Omental fat pad (tissue), 4 donors: ENCODE results near the gene ASB3. TPM values are rescaled to one million over a fixed set of nuclear protein-coding genes. Genes with fewer than 3 reads are reported as not detected.
"Not testable (repeated sequence)": the region's sequence is repeated elsewhere in the genome, so short reads cannot be mapped to it uniquely, and the experiment has no call there.

Experiments
- ATAC-seq: fragments of 150-250 bp; one replicate; pipeline ENCODE4 v1.9.1; 2016; ENCODE audit warnings: mild to moderate bottlenecking, moderate library complexity; ENCODE audit not compliant: low FRiP score
- DNase-seq: peaks from one replicate; pipeline ENCODE4 v3.0.0-alpha.2; 2019; ENCODE audit warnings: low spot score
- total RNA-seq, 4 donors: library from RNA; depleted of rRNA; stranded (reverse); fragments of >200 nt; gene quantifications; one replicate each; pipeline ENCODE4 v1.1.0, GENCODE V29; 2016
- TF ChIP-seq, protein P1 (sequence below), 3 donors: fragments of 450-650 bp; IDR thresholded peaks; one replicate each; pipeline ENCODE4 v1.5.1; 2016 to 2017; ENCODE audit warnings: antibody characterized with exemption in 3 of 3, mild to moderate bottlenecking in 3 of 3, moderate library complexity in 2 of 3

ASB3 gene, protein sequence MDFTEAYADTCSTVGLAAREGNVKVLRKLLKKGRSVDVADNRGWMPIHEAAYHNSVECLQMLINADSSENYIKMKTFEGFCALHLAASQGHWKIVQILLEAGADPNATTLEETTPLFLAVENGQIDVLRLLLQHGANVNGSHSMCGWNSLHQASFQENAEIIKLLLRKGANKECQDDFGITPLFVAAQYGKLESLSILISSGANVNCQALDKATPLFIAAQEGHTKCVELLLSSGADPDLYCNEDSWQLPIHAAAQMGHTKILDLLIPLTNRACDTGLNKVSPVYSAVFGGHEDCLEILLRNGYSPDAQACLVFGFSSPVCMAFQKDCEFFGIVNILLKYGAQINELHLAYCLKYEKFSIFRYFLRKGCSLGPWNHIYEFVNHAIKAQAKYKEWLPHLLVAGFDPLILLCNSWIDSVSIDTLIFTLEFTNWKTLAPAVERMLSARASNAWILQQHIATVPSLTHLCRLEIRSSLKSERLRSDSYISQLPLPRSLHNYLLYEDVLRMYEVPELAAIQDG
- total RNA-seq: 10 to 100 TPM in 3 of 4 donors, 1 to 10 TPM in 1; 7.0 to 24.9 (median 12.0) TPM

DNA sequence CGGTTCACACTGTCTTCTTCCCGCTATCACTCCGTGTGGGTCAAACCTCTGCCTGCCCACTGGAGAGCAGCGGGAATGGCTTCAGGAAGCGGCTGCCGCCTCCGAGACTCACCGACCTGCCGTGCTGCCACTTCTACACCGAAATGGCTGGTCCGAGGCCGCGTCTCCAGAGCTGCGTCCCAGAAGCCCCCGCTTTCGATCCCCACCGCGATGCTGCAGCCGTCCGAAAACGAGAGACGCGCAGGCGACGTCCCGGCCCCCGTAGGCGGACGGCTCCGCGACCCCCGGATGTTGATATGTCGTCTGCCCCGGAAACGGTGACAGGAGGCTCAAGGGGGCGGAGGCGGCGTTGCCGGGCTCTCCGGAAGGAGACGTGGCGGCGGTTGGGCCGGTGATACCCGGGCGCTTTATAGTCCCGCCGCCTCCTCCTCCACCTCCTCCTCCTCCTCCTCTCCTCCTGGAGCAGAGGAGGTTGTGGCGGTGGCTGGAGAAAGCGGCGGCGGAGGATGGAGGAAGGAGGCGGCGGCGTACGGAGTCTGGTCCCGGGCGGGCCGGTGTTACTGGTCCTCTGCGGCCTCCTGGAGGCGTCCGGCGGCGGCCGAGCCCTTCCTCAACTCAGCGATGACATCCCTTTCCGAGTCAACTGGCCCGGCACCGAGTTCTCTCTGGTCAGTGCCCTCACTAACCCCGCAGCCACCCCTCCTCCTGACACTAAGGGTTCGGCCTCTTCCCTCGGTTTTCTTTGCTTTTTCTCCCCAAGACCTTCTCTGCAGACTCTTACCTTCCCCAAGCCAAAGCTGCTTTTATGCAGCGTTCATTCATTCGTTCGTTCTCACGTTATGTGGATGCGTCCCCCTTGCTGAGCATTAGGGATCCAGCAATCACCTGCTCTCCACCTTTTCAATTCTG lies at the start of gene ASB3, which contains the start of gene ERLEC1:
TSS of gene ASB3 (minus strand) at position 249 of the 909 bp plus-strand sequence. CDS start 21,381 bp downstream, outside the sequence.
TSS of gene ERLEC1 (plus strand) at position 340 of the 909 bp plus-strand sequence. CDS start at position 507, 167 bp downstream.
- ATAC-seq (peak; percentile 82), DNase-seq (peak; percentile 41)

DNA sequence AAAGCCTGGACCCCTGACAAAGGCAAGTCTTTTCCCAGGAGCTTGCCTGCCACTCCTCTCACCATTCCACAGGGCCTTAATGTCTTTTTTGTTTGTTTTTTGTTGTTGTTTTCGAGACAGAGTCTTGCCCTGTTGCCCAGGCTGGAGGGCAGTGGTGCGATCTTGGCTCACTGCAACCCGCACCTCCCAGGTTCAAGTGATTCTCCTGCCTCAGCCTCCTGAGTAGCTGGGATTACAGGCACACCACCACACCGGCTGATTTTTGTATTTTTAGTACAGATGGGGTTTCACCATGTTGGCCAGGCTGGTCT lies 43.2 kb upstream of the ASB3 start:
- ATAC-seq: not testable (repeated sequence)

More for the DNA sequence above, at the start of gene ASB3, which contains the start of gene ERLEC1:
- TF ChIP-seq, protein P1, sequence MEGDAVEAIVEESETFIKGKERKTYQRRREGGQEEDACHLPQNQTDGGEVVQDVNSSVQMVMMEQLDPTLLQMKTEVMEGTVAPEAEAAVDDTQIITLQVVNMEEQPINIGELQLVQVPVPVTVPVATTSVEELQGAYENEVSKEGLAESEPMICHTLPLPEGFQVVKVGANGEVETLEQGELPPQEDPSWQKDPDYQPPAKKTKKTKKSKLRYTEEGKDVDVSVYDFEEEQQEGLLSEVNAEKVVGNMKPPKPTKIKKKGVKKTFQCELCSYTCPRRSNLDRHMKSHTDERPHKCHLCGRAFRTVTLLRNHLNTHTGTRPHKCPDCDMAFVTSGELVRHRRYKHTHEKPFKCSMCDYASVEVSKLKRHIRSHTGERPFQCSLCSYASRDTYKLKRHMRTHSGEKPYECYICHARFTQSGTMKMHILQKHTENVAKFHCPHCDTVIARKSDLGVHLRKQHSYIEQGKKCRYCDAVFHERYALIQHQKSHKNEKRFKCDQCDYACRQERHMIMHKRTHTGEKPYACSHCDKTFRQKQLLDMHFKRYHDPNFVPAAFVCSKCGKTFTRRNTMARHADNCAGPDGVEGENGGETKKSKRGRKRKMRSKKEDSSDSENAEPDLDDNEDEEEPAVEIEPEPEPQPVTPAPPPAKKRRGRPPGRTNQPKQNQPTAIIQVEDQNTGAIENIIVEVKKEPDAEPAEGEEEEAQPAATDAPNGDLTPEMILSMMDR (IDR thresholded peaks at IDR 0.05): no peak

DNA sequence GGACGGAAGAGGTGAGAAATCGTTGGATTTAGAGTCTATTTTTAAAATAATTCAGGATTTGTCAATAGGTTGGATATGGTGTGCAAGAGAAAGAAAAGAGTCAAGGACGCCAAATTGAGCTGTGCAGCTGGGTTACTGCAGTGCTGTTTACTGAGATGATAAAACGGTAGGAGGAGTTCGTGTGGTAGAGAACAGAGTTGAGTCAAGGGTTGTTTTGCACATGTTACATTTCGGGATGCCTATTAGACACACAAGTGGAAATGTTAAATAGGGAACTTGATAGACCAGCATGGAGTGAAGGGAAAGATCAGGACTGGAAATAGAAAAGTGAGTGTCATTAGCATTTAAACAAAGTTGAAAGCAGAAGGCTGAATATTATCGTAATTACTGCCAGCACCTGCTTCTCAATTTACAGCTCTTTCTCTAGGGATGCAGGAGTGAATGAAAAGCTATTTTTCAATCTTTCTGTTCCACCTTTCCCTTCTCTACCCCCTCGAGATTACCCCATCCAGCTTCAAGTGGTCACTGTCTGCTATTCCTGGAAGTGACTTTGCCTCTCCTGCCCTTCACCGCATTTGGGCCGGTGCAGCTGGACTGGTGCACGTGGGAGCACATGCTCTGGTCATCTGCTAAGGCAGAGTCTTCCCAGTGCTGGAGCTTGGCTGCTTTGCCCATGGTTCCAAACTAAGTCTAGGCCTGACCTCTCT lies 42.7 kb upstream of the ASB3 start:
- TF ChIP-seq, protein P1 (IDR thresholded peaks at IDR 0.05): no peak
- ATAC-seq (no peak), DNase-seq (no peak)

More for the DNA sequence above, 43.2 kb upstream of the ASB3 start:
- not testable (repeated sequence) for DNase-seq

DNA sequence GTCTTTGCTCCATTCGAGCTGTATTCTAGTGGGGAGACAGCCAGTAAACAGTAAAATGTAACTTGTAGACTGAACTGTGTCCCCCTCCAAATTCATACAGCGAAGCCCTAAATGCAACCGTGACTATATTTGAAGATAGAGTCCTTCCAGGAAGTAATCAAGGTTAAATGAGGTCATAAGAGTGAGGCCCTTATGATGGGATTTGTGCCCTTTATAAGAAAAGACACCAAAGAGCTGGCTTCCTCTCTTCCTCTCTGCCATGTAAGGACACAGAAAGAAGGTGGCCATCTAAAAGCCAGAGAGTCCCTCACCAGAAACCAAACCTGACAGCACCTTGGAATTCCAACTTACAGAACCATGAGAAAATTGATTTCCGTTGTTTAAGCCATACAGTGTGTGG lies 41.6 kb upstream of the ASB3 start:
- TF ChIP-seq, protein P1 (IDR thresholded peaks at IDR 0.05): no peak
- DNase-seq: no peak
- ATAC-seq: no peak

DNA sequence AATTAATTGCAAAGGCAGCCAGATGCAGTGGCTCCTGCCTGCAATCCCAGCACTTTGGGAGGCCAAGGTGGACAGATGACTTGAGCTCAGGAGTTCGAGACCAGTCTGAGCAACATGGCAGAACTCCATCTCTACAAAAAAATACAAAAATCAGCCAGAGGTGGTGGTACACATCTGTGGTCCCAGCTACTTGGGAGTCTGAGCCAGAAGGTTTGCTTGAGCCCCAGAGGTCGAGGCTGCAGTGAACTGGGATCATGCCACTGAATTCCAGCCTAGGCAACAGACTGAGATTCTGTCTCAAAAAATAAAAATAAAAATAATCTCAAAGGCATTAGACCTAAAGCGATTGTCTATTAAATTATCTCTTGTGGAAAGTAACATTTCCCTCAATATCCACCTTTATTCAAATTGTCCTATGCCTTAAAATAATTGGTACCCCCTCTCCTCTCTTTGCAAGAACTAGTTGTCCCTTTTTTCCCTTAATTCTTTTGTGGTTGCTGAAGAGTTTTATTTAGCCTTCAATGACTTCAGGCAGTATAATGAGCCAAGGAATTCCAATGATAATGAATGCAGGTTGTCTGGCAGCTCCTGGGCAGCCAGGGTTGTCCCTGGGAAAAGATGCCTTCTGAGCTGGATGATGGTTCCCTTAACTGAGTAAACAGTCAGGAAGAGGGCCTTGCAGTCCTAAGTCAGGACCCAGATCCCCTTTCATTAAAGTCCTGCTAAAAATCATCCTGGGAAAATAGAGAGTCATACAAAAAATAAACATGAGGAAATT lies 40.8 kb upstream of the ASB3 start:
- no peak for DNase-seq
- ATAC-seq: no peak

DNA sequence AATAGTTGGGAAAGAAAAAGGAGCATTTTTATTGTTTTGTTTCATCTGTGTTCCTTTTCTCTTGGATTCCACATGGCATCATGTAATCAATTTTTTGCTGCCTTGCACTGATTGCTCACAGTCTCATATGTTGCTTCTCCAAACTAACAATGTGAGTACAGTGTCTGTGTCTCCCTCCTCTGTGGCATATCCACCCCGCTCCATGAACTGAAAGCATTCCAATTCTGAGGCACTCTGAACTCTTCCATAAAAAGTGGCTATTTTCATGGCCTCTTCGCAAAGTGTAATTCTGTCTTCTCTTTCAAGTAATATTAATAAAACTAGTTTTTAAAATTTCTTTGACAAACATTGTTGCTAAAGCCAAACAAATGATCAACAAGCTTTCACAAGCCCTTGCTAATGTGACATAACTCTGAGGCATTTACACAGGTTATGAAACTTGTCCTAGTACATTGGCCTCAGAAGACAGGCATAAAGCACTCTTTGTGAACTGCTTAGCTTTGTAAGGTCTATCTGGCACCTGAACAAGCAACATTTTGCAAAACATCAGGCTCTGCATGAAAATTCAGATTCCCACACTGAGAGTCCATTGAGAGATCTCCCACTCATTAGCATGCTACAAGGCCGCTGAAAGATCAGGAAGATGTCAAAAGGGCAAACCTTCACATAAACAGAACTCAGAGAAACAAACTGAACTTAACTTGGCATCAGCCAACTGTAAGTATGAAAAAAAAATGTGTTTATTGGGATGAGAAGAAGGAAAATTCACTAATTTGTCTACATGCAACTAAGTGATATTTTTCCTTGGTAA lies 40.0 kb upstream of the ASB3 start:
- TF ChIP-seq, protein P1 (IDR thresholded peaks at IDR 0.05): no peak
- DNase-seq (no peak), ATAC-seq (no peak)

More for the DNA sequence above, 40.8 kb upstream of the ASB3 start:
- TF ChIP-seq, protein P1 (IDR thresholded peaks at IDR 0.05): no peak
